Neural cell (in vitro differentiated cells): ENCODE data around the gene SIK3. TPM values are rescaled to one million over a fixed set of nuclear protein-coding genes. Genes with fewer than 3 reads are reported as not detected.

Source experiments
- polyA plus RNA-seq: library from polyadenylated mRNA; depleted of rRNA; stranded (reverse); fragments of >200 nt; gene quantifications from 2 replicates; pipeline ENCODE4 v1.2.3, GENCODE V29; 2014
- small RNA-seq, 3 experiments: library from RNA; depleted of rRNA; stranded (forward); fragments of <200 nt; gene quantifications; one replicate each; pipeline ENCODE3, GENCODE V24; 2012

The SIK3 gene
- polyA plus RNA-seq, 1 donor from 2014 or later = 11.2 TPM

Small RNAs within 50 kb of the gene (small RNA-seq; reads per million reads assigned to genes)
- 0 reads per million in 3 experiments for gene AP000936.3
- gene RNY4P6 = 0.72 to 1.9 (median 1.8) reads per million in 3 experiments

Other genes starting within 250 kb of the SIK3 start
- gene PAFAH1B2, start 45.9 kb upstream of the SIK3 start, polyA plus RNA-seq = 85.9 and 87.2 TPM in 2 replicates
- 11.1 and 11.8 TPM in 2 replicates for gene SIDT2, start 80.3 kb upstream of the SIK3 start, polyA plus RNA-seq
- 15.7 and 22.9 TPM in 2 replicates for gene TAGLN, start 100.9 kb upstream of the SIK3 start, polyA plus RNA-seq
- gene PCSK7, start 133.6 kb upstream of the SIK3 start, polyA plus RNA-seq = 44.4 and 61.4 TPM in 2 replicates
- gene RNF214, start 134.2 kb upstream of the SIK3 start, polyA plus RNA-seq = 6.7 and 7.6 TPM in 2 replicates
- 3.8 and 5.0 TPM in 2 replicates for gene BACE1-AS, start 192.9 kb upstream of the SIK3 start, polyA plus RNA-seq
- 20.6 and 21.0 TPM in 2 replicates for gene BACE1, start 217.8 kb upstream of the SIK3 start, polyA plus RNA-seq
- 27.4 and 39.7 TPM in 2 replicates for gene CEP164, start 229.4 kb upstream of the SIK3 start, polyA plus RNA-seq